Fibroblast of mammary gland (primary cell): ENCODE measurements around the gene ZNF443.
"Not testable (repeated sequence)": the region's sequence is repeated elsewhere in the genome, so short reads cannot be mapped to it uniquely, and the experiment has no call there.

Experiments used
- DNase-seq: peaks from one replicate; pipeline ENCODE4 v3.0.0-alpha.2; 2010; ENCODE audit warnings: low read depth
- H3K4me3 ChIP-seq: 2 replicates; pipeline ENCODE4 v1.5.1; 2011; ENCODE audit warnings: low read depth, mild to moderate bottlenecking, low read length, moderate library complexity; ENCODE audit not compliant: control insufficient read depth
- TF ChIP-seq, protein P1 (sequence below): conservative IDR thresholded peaks from 2 replicates; pipeline ENCODE4 v1.5.1; 2011; ENCODE audit warnings: low read depth, low read length, inconsistent platforms; ENCODE audit not compliant: control insufficient read depth, insufficient read depth

The ZNF443 gene

DNA sequence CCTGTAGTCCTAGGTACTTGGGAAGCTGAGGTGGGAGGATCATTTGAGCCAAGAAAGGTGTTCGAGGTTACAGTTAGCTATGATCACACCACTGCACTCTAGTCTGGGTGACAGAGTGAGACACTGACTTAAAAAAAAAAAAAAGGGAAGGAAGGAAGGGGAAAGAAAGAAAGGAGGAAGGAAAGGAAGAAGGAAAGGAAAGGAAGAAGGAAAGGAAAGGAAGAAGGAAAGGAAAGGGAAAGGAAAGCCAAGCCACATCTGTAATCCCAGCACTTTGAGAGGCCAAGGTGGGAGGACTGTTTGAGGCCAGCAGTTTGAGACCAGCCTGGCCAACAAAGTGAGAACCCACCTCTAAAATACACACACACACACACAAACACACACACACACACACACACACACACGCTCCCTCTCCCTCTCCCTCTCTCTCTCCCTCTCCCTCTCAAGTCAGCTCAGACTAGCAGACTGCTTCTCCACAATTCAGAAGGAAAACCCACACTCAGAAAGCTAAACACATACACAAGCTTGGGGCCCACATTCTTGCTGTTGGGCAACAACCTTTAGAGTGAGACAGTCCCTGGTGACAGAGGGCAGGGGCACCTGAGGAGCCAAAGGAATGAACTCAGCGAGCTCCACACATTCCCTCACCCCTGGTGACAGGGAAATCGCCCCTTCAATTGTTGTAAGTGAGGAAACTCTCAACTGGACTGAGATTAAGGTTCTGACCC is 41.1 kb upstream of the ZNF443 start:
- no peak overlapping the region for H3K4me3 ChIP-seq
- DNase-seq = no peak
- TF ChIP-seq, protein P1, sequence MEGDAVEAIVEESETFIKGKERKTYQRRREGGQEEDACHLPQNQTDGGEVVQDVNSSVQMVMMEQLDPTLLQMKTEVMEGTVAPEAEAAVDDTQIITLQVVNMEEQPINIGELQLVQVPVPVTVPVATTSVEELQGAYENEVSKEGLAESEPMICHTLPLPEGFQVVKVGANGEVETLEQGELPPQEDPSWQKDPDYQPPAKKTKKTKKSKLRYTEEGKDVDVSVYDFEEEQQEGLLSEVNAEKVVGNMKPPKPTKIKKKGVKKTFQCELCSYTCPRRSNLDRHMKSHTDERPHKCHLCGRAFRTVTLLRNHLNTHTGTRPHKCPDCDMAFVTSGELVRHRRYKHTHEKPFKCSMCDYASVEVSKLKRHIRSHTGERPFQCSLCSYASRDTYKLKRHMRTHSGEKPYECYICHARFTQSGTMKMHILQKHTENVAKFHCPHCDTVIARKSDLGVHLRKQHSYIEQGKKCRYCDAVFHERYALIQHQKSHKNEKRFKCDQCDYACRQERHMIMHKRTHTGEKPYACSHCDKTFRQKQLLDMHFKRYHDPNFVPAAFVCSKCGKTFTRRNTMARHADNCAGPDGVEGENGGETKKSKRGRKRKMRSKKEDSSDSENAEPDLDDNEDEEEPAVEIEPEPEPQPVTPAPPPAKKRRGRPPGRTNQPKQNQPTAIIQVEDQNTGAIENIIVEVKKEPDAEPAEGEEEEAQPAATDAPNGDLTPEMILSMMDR = no peak

DNA sequence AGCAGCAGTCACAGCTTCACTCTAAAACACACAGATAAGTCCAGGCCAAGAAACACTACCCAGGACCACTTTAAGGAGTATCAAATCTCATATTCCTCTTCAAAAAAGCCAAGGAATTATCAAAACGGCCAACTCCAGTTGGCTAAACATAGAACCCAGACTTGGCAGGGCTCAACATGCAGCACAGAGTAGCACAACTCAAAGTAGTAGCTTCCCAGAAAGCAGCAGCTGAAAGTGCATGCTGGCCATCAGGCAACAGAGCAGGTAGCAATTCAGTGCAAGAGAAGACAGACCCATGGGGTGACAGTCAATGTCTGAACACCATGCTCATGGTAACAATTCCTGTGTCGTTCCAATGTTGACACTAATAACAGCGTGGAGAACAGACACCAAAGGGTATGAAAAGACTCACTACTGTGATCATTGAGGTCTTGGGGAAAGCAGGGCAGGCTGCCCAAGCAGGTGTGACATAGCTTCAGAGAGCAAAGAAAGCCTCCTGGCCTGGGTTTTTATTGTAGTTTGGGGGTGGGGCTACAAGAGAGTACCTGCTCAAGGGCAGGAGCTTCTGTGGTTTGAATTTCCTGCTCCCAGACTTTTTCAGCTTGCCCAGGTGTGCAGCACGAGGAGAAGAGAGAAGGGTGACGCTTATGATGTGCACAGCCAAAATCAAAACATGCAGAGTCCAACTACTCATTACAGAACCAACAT is 37.6 kb upstream of the ZNF443 start:
- TF ChIP-seq, protein P1 = no peak
- no peak for DNase-seq
- H3K4me3 ChIP-seq = no peak overlapping the region

DNA sequence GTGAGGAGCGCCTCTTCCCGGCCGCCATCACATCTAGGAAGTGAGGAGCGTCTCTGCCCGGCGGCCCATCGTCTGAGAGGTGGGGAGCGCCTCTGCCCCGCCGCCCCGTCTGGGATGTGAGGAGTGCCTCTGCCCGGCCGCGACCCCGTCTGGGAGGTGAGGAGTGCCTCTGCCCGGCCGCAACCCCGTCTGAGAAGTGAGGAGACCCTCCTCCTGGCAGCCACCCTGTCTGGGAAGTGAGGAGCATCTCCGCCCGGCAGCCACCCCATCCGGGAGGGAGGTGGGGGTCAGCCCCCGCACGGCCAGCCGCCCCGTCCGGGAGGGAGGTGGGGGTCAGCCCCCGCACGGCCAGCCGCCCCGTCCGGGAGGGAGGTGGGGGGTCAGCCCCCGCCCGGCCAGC is 26.8 kb upstream of the ZNF443 start:
- not testable (repeated sequence) for DNase-seq, H3K4me3 ChIP-seq

DNA sequence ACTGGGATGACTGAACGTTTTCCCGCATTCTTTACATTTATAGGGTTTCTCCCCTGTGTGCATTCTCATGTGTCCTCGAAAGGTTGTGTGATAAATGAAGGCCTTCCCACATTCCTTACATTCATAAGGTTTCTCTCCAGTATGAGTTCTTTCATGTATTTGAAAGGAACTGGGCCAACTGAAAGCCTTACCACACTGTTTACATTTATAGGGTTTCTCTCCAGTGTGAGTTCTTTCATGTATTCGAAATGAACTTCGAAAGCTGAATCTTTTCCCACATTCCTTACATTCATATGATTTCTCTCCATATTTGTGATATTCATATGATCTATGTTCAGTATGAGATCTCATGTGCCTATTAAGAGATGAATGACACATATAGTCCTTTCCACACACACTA is 24.4 kb upstream of the ZNF443 start:
- TF ChIP-seq, protein P1 = no peak
- H3K4me3 ChIP-seq = no peak overlapping the region
- DNase-seq = no peak

DNA sequence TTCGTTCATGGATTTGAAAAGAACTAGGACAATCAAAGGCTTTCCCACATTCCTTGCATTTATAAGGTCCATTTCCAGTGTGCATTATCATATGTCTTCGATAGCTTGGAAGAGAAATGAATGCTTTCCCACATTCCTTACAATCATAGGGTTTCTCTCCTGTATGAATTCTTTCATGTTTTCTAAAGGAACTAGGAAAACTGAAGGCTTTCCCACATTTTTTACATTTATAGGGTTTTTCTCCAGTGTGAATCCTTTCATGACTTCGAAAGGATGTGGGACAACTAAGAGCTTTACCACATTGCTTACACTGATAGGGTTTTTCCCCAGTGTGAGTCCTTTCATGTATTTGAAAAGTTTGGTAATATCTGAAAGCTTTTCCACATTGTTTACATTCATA is 23.9 kb upstream of the ZNF443 start:
- no peak for DNase-seq
- TF ChIP-seq, protein P1 = no peak
- no peak overlapping the region for H3K4me3 ChIP-seq

DNA sequence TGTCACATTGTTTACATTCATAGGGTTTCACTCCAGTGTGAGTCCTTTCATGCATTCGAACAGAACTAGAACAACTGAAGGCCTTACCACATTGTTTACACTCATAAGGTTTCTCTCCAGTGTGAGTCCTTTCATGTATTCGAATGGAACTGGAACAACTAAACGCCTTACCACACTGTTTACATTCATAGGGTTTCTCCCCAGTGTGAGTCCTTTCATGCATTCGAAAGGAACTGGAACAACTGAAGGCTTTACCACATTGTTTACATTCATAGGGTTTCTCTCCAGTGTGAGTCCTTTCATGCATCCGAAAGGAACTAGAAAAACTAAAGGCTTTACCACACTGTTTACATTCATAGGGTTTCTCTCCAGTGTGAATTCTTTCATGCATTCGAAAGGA is 23.3 kb upstream of the ZNF443 start:
- not testable (repeated sequence) for H3K4me3 ChIP-seq, DNase-seq

DNA sequence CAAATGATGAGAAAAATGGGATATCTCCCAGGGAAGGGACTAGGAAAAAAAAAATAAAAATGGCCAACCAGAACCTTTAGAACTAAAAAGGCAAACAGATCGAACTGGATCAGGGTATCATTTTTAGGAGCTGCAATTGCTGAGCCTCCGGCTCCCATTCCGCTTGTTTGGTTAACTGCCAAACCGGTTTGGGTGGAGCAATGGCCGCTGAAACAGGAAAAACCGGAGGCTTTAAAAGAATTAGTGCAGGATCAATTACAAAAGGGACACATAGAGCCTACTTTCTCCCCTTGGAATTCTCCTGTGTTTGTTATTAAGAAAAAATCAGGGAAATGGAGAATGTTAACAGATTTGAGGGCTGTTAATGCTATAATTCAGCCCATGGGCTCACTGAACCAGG is 12.7 kb upstream of the ZNF443 start:
- TF ChIP-seq, protein P1 = no peak
- no peak overlapping the region for H3K4me3 ChIP-seq
- no peak for DNase-seq
